Body of pancreas (tissue), 4 donors: Measurements from ENCODE around the gene HCST.

Experiments
- POLR2A ChIP-seq, 3 donors: fragments of 450-650 bp; IDR thresholded peaks; one replicate each; pipeline ENCODE4 v1.6.1; 2016; ENCODE audit warnings: antibody characterized with exemption in 3 of 3, mild to moderate bottlenecking in 2 of 3
- TF ChIP-seq, protein P1 (sequence below), 7 experiments: fragments of 450-650 bp in 4 of 7; fragments of 200-600 bp in 3 of 7; sonication (generic) in 3 of 7; IDR thresholded peaks; one replicate each; pipeline ENCODE4 v1.5.1; 2016 to 2019; ENCODE audit warnings: antibody characterized with exemption in 7 of 7

DNA sequence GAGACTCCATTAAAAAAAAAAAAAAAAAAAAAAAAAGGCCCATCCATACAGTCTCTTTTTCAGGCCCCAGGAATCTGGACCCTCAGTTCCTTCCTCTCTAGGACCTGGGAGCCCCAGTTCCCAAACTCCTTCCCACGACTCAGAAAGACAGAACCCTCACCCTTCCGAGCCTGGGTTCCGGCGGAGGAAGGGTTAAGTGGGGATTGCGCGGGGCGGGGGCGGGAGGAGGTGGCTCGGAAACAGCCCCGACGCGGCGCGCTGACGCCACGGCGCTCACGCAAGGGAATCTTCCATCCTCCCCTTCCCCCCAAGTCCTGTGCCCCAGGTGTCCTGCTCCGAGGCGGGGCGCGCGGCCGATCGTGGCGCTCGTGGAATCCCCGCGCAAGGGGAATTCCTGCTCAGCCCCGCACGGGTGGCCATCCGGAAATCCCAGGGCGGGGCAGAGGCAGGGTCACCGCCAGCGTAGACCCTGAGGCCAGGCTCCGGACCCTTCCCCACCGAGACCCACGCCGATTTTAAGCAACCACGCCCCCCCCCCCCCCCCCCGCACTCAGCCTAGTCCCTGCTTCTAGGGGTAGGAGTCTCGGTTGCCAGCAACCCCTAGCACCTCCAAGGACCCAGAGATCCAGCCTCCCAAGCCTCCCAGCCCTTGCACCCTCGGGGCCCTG, 2.6 kb upstream of the HCST start:
- TF ChIP-seq, protein P1, sequence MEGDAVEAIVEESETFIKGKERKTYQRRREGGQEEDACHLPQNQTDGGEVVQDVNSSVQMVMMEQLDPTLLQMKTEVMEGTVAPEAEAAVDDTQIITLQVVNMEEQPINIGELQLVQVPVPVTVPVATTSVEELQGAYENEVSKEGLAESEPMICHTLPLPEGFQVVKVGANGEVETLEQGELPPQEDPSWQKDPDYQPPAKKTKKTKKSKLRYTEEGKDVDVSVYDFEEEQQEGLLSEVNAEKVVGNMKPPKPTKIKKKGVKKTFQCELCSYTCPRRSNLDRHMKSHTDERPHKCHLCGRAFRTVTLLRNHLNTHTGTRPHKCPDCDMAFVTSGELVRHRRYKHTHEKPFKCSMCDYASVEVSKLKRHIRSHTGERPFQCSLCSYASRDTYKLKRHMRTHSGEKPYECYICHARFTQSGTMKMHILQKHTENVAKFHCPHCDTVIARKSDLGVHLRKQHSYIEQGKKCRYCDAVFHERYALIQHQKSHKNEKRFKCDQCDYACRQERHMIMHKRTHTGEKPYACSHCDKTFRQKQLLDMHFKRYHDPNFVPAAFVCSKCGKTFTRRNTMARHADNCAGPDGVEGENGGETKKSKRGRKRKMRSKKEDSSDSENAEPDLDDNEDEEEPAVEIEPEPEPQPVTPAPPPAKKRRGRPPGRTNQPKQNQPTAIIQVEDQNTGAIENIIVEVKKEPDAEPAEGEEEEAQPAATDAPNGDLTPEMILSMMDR (IDR thresholded peaks at IDR 0.05): no peak
- peak in 1 of 3 donors; percentile 21 for TF ChIP-seq POLR2A (IDR thresholded peaks at IDR 0.05)
